AG04450 (cell line): ENCODE results near the gene PDZRN3. TPM values are rescaled to one million over a fixed set of nuclear protein-coding genes. Genes with fewer than 3 reads are reported as not detected.

ENCODE experiments used
- CTCF ChIA-PET: fragments of 300-600, 350-600 bp; formaldehyde crosslinking; extraction: SDS; loops from one replicate; lab custom pipeline; 2022; ENCODE audit warnings: antibody characterized with exemption, inconsistent platforms; lab: Charles Lee
- POLR2A ChIA-PET: fragments of 350-600 bp; formaldehyde crosslinking; extraction: SDS; loops from one replicate; lab custom pipeline; 2021; ENCODE audit warnings: antibody characterized with exemption, inconsistent platforms; lab: Yijun Ruan, JAX
- DNase-seq: peaks from one replicate; pipeline ENCODE4 v3.0.0-alpha.2; 2011; ENCODE audit warnings: low read depth, low spot score
- H3K27ac ChIP-seq: one replicate; pipeline ENCODE4 v1.5.1; 2012; ENCODE audit warnings: low read depth, low read length, control low read depth
- H3K27me3 ChIP-seq: one replicate; pipeline ENCODE4 v1.6.0; 2012; ENCODE audit warnings: low read length; ENCODE audit not compliant: control insufficient read depth, insufficient read depth
- H3K4me3 ChIP-seq: 2 replicates; pipeline ENCODE4 v1.5.1; 2011; ENCODE audit warnings: mild to moderate bottlenecking, low read depth, low read length, control low read depth
- H3K9me3 ChIP-seq: 2 replicates; pipeline ENCODE4 v1.5.1; 2012; ENCODE audit warnings: low read length; ENCODE audit not compliant: control insufficient read depth, insufficient read depth
- polyA plus RNA-seq: library from polyadenylated mRNA; depleted of rRNA; stranded (reverse); fragments of >200 nt; gene quantifications from 2 replicates; pipeline ENCODE4 v1.2.3, GENCODE V29; 2011
- TF ChIP-seq, protein P1 (sequence below): IDR thresholded peaks from 2 replicates; pipeline ENCODE4 v1.5.1; 2011; ENCODE audit warnings: low read depth, low read length, control low read depth, inconsistent platforms

PDZRN3 gene
- polyA plus RNA-seq, 1 experiment: 14.7 TPM

GRCh38 chr3:73547427-73548248 is 77.1 kb downstream of the PDZRN3 start:
- ChIA-PET CTCF (interaction anchor here (0.9 to 2.5 kb wide), 9 partner anchors 9 to 301 kb away, joined by 3 to 23 read pairs (median 5); no protein-coding TSS in a partner anchor), POLR2A (interaction anchor here (0.7 to 2.9 kb wide), 17 partner anchors 10 to 172 kb away, joined by 3 to 19 read pairs (median 6); partner anchors contain the start of gene PDZRN3)
- Histone ChIP-seq H3K27ac (peak overlapping the region; percentile 99), H3K4me3 (no peak overlapping the region; the same call in 1 of the 2 replicates), H3K9me3 (no peaks in the 10 kb centered on the region; the same call in 1 of the 2 replicates), H3K27me3 (no peaks in the 10 kb centered on the region)
- DNase-seq: peak; percentile 82
- TF ChIP-seq, protein P1, sequence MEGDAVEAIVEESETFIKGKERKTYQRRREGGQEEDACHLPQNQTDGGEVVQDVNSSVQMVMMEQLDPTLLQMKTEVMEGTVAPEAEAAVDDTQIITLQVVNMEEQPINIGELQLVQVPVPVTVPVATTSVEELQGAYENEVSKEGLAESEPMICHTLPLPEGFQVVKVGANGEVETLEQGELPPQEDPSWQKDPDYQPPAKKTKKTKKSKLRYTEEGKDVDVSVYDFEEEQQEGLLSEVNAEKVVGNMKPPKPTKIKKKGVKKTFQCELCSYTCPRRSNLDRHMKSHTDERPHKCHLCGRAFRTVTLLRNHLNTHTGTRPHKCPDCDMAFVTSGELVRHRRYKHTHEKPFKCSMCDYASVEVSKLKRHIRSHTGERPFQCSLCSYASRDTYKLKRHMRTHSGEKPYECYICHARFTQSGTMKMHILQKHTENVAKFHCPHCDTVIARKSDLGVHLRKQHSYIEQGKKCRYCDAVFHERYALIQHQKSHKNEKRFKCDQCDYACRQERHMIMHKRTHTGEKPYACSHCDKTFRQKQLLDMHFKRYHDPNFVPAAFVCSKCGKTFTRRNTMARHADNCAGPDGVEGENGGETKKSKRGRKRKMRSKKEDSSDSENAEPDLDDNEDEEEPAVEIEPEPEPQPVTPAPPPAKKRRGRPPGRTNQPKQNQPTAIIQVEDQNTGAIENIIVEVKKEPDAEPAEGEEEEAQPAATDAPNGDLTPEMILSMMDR: no peak

- DNase-seq: peak; percentile 81
- ChIA-PET POLR2A (interaction anchor here (0.7 to 2.9 kb wide), 15 partner anchors 11 to 173 kb away, joined by 3 to 19 read pairs (median 6); partner anchors contain the start of gene PDZRN3), CTCF (interaction anchor here (1.1 to 2.5 kb wide), 7 partner anchors 9 to 301 kb away, joined by 3 to 23 read pairs (median 5); no protein-coding TSS in a partner anchor)
- H3K4me3 ChIP-seq: no peak overlapping the region
- H3K9me3 ChIP-seq: no peaks in the 10 kb centered on the region; the same call in 1 of the 2 replicates
- TF ChIP-seq, protein P1: no peak
- H3K27me3 ChIP-seq: no peaks in the 10 kb centered on the region
- peak overlapping the region; percentile 99 for H3K27ac ChIP-seq
Observed at GRCh38 chr3:73546961-73547360, 77.8 kb downstream of the PDZRN3 start.

- no peak for DNase-seq
- Histone ChIP-seq H3K27ac (no peak overlapping the region), H3K9me3 (no peaks in the 10 kb centered on the region), H3K27me3 (no peaks in the 10 kb centered on the region), H3K4me3 (no peak overlapping the region)
- TF ChIP-seq, protein P1: no peak
- CTCF ChIA-PET: no interaction called here
- POLR2A ChIA-PET: interaction anchor here (0.6 kb wide), 1 partner anchor 144 kb away, joined by 6 read pairs; no protein-coding TSS in a partner anchor
Observed at GRCh38 chr3:73543412-73543811, 81.3 kb downstream of the PDZRN3 start.

- TF ChIP-seq, protein P1: no peak
- H3K27ac ChIP-seq: no peak overlapping the region
- ChIA-PET POLR2A (interaction anchor here (1.1 kb wide), 1 partner anchor 72 kb away, joined by 3 read pairs; no protein-coding TSS in a partner anchor), CTCF (interaction anchor here (1.1 kb wide), 1 partner anchor 22 kb away, joined by 4 read pairs; no protein-coding TSS in a partner anchor)
- DNase-seq: no peak
- H3K9me3 ChIP-seq: no peaks in the 10 kb centered on the region
- H3K27me3 ChIP-seq: no peaks in the 10 kb centered on the region
- no peak overlapping the region for H3K4me3 ChIP-seq
Observed at GRCh38 chr3:73542136-73542535, 82.6 kb downstream of the PDZRN3 start.
